ENCODE results near the gene TENM3. TPM values are rescaled to one million over a fixed set of nuclear protein-coding genes. Genes with fewer than 3 reads are reported as not detected.

The TENM3 gene
- total and polyA plus RNA-seq, 2 of the 8 experiments (the other 6 are each of a cell fraction or from before 2014, with no cell fraction given): 36.9 to 69.3 TPM

- no peak overlapping the region for H2AFZ ChIP-seq (ENCODE audit: low read length)
- H3K4me1 ChIP-seq (replicated peaks in 1 of 4; ENCODE audit: control insufficient read depth in 3 of 4, insufficient read depth in 4 of 4, low read length in 3 of 4): peaks cover 0 to 12% (median 4%) of the 10 kb centered on the region in 4 experiments; a peak in 3 of 7 replicates
- no peaks in the 10 kb centered on the region for H3K36me3 ChIP-seq (ENCODE audit: control insufficient read depth in 2 of 4, insufficient read depth in 4 of 4, low read length in 3 of 4)
- H3K27me3 ChIP-seq (replicated peaks in 1 of 4; ENCODE audit: control insufficient read depth in 3 of 4, extremely low read depth in 1 of 4, insufficient read depth in 3 of 4, low read length in 3 of 4): no peaks in the 10 kb centered on the region
- H3K23me2 ChIP-seq (ENCODE audit: low read depth, low read length): no peaks in the 10 kb centered on the region; the same call in 1 of the 2 replicates
- peaks cover 0 to 4% of the 10 kb centered on the region in 2 experiments for H4K20me1 ChIP-seq (replicated peaks in 1 of 2; ENCODE audit: control insufficient read depth in 1 of 2, insufficient read depth in 2 of 2, low read length in 2 of 2)
- no peak overlapping the region for H3K4me2 ChIP-seq (ENCODE audit: insufficient read depth in 1 of 2, low read depth in 2 of 2, low read length in 2 of 2)
- no peak overlapping the region for H3K23ac ChIP-seq (ENCODE audit: insufficient read length)
- H2BK5ac ChIP-seq (ENCODE audit: low read depth, low read length): no peak overlapping the region
- no peak overlapping the region for H3K56ac ChIP-seq (replicated peaks; ENCODE audit: insufficient read length, low read depth, low read length)
- H2AK5ac ChIP-seq (ENCODE audit: low read depth, low read length): no peak overlapping the region
- FAIRE-seq (no peak), DNase-seq (ENCODE audit: low read depth in 1 of 2, low spot score in 2 of 2) (no peak)
- H2BK120ac ChIP-seq (replicated peaks; ENCODE audit: low read depth, low read length): no peak overlapping the region
- no peak overlapping the region for H3K4me3 ChIP-seq (ENCODE audit: extremely low read depth in 1 of 4, insufficient read depth in 2 of 4, low read depth in 3 of 4, low read length in 4 of 4)
- H4K91ac ChIP-seq (replicated peaks; ENCODE audit: insufficient read length, low read length): no peak overlapping the region
- H3K9me3 ChIP-seq (ENCODE audit: insufficient read depth in 2 of 2, low read depth in 1 of 2, low read length in 1 of 2): no peaks in the 10 kb centered on the region
- peaks cover 0 to 81% of the 10 kb centered on the region in 2 experiments; a peak in 2 of 4 replicates for H3K79me2 ChIP-seq (ENCODE audit: control insufficient read depth in 1 of 2, insufficient read depth in 2 of 2, low read length in 2 of 2)
- no peak overlapping the region for H3K18ac ChIP-seq (ENCODE audit: extremely low read depth, low read length)
- H3K9ac ChIP-seq (replicated peaks in 1 of 4; ENCODE audit: extremely low read depth in 1 of 4, low read depth in 3 of 4, low read length in 3 of 4): no peak overlapping the region
- POLR2A ChIA-PET (ENCODE audit: partially characterized antibody): interaction anchor here (0.7 to 2.0 kb wide), 3 partner anchors 8 to 147 kb away, joined by 3 to 7 read pairs (median 3); no protein-coding TSS in a partner anchor
- H2BK20ac ChIP-seq (ENCODE audit: low read length): no peak overlapping the region
- no peak overlapping the region for H4K5ac ChIP-seq (ENCODE audit: insufficient read length, low read depth, low read length)
- 73% methylated on average over 5 of the region's 5 CpGs; no CpG with 5 or more reads in 1 of the 2 experiments for WGBS, 2 experiments (ENCODE audit: extremely low coverage in 1 of 2, insufficient coverage in 1 of 2, insufficient read length in 1 of 2, insufficient replicate concordance in 2 of 2, low coverage in 1 of 2, low lambda C conversion rate in 2 of 2, missing lambda C conversion rate in 1 of 2)
- no peak overlapping the region for H3K27ac ChIP-seq (ENCODE audit: low read depth, low read length)
- H4K8ac ChIP-seq (ENCODE audit: extremely low read depth, insufficient read depth, low read length): no peak overlapping the region
- H2BK12ac ChIP-seq (ENCODE audit: low read depth, low read length): no peak overlapping the region
- H3K4ac ChIP-seq (replicated peaks; ENCODE audit: insufficient read length, low read depth, low read length): no peak overlapping the region
- H3K14ac ChIP-seq (ENCODE audit: insufficient read length): no peak overlapping the region
- CTCF ChIA-PET (ENCODE audit: partially characterized antibody): interaction anchor here (1.5 kb wide), 1 partner anchor 34 kb away, joined by 6 read pairs; no protein-coding TSS in a partner anchor
- H3K79me1 ChIP-seq (ENCODE audit: low read depth, low read length): no peaks in the 10 kb centered on the region
- H2BK15ac ChIP-seq (ENCODE audit: low read length): no peak overlapping the region
- no peak for TF ChIP-seq TEAD4 (IDR thresholded peaks at IDR 0.05; ENCODE audit: low read depth, low read length)
- TF ChIP-seq TCF12 (IDR thresholded peaks at IDR 0.05; ENCODE audit: low read depth, low read length): no peak
- no peak for TF ChIP-seq USF2 (IDR thresholded peaks at IDR 0.05; ENCODE audit: low read length)
- no peak for TF ChIP-seq ASH2L (IDR thresholded peaks at IDR 0.05; ENCODE audit: low read length)
- TF ChIP-seq JUN (IDR thresholded peaks at IDR 0.05; ENCODE audit: low read depth, low read length): no peak
- no peak for TF ChIP-seq TBP (IDR thresholded peaks at IDR 0.05; ENCODE audit: low read depth, low read length)
- TF ChIP-seq SIN3A (conservative IDR thresholded peaks at IDR 0.05 in 1 of 2, IDR thresholded peaks at IDR 0.05 in 1 of 2; ENCODE audit: low read depth in 1 of 2, low read length in 2 of 2): no peak
- TF ChIP-seq ATF3 (IDR thresholded peaks at IDR 0.05; ENCODE audit: insufficient read depth, low read depth, low read length): no peak
- no peak for TF ChIP-seq HDAC6 (IDR thresholded peaks at IDR 0.05; ENCODE audit: low read depth, low read length)
- TF ChIP-seq ATF2 (IDR thresholded peaks at IDR 0.05; ENCODE audit: low read length): no peak
These were observed 251.8 kb downstream of the TENM3 start for GRCh38 chr4:182495031-182495430.
